Measurements from ENCODE around the gene ZFR. TPM values are rescaled to one million over a fixed set of nuclear protein-coding genes. Genes with fewer than 3 reads are reported as not detected.
A peak's percentile ranks its signal among the peaks of the same experiment; 100 is the strongest.
"Not testable (repeated sequence)": the region's sequence is repeated elsewhere in the genome, so short reads cannot be mapped to it uniquely, and the experiment has no call there.

Gene ZFR
- total RNA-seq, 1 donor from 2014 or later, result 80.8 TPM

DNA sequence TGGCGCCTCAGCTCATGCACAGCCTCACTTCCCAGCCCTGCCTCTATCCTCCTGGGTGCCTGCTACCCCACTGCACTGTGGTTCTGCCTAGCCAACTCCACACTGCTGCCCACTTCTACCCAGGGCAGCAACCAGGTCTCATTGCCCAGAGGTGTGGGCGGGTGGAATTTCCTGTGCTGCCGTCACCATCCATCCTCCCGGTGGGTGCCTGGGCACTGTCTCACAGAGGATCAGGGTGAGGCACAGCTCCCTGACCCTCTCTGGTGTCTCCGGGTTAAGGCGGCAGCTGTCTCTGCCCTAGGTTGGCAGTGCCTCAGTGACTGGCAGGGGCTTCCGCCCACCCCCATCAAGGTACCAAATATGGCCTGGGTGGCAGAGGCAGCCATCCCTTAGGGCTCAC, 127.5 kb downstream of the ZFR start:
- DNase-seq (ENCODE audit: extremely low spot score in 2 of 2), result no peak
- no peak overlapping the region for H3K4me3 ChIP-seq
- TF ChIP-seq, protein P1, sequence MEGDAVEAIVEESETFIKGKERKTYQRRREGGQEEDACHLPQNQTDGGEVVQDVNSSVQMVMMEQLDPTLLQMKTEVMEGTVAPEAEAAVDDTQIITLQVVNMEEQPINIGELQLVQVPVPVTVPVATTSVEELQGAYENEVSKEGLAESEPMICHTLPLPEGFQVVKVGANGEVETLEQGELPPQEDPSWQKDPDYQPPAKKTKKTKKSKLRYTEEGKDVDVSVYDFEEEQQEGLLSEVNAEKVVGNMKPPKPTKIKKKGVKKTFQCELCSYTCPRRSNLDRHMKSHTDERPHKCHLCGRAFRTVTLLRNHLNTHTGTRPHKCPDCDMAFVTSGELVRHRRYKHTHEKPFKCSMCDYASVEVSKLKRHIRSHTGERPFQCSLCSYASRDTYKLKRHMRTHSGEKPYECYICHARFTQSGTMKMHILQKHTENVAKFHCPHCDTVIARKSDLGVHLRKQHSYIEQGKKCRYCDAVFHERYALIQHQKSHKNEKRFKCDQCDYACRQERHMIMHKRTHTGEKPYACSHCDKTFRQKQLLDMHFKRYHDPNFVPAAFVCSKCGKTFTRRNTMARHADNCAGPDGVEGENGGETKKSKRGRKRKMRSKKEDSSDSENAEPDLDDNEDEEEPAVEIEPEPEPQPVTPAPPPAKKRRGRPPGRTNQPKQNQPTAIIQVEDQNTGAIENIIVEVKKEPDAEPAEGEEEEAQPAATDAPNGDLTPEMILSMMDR (IDR thresholded peaks at IDR 0.05), result no peak
- no peaks in the 10 kb centered on the region for H3K9me3 ChIP-seq
- intact Hi-C loops (cut with DNase I), result no loop called here
- H3K36me3 ChIP-seq, result no peaks in the 10 kb centered on the region
- peaks cover 5% of the 10 kb centered on the region for H3K4me1 ChIP-seq
- H3K27ac ChIP-seq, result no peak overlapping the region
- H3K27me3 ChIP-seq, result no peaks in the 10 kb centered on the region

DNA sequence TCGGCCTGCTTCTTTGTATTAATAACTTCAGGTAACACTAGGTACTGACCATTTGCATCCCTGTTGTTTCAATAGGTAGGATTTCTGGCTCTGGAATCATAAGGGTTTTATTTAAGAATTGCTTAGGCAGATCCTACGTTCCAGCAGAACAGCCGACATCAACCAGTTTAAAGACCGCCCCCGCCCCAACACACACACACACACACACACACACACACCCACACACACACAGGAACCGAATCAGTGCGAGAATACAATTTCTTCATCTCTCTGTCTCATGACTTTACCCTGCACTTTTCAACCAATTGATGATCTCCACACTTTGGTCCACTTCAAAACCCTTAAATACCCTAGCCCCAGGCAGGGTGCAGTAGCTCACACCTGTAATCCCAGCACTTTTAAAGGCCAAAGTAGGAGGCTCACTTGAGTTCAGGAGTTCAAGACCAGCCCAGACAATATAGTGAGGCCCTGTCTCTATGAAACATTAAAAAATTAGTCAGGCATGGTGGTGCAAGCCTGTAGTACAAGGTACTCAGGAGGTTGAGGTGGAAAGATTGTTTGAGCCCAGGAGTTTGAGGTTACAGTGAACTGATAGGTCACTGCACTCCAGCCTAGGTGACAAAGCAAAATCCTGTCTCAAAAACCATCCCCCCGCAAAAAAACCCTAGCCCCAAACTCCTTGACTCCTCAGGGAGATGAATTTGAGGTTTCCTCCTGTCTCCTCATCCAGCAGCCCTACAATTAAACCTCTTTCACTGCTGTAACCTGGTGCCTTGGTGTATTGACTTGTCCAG, 129.1 kb downstream of the ZFR start:
- no peaks in the 10 kb centered on the region for H3K9me3 ChIP-seq
- no peaks in the 10 kb centered on the region for H3K36me3 ChIP-seq
- H3K4me3 ChIP-seq, result no peak overlapping the region
- DNase-seq (ENCODE audit: extremely low spot score in 2 of 2), result no peak
- intact Hi-C loops (cut with DNase I), result no loop called here
- no peak overlapping the region for H3K27ac ChIP-seq
- TF ChIP-seq POLR2AphosphoS5 (IDR thresholded peaks at IDR 0.05; ENCODE audit: insufficient read depth in 1 of 2, low read depth in 1 of 2), result no peak
- TF ChIP-seq, protein P1 (IDR thresholded peaks at IDR 0.05), result no peak
- no peak for TF ChIP-seq POLR2A (IDR thresholded peaks at IDR 0.05)
- peaks cover 20% of the 10 kb centered on the region for H3K4me1 ChIP-seq
- no peaks in the 10 kb centered on the region for H3K27me3 ChIP-seq

DNA sequence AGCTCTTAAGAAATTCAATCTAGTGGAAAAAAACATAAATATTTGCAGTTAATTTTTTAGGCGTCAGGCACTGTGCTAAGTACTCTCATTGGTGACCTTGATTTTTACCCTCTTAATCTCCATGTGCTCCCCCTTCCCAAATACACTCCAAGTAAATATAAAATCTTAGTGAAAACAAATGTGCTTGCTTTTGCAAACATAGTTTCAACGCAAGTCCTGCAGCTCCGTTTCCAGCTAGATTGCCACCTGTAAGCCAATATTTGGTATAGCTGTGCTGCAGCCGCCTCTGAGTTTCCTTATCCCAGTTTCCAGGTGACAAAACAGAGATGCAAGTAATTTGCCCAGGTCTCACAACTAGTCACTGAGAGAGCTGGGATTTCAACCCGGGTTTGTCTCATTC, 129.9 kb downstream of the ZFR start:
- Histone ChIP-seq H3K4me3 (no peak overlapping the region), H3K27ac (no peak overlapping the region)
- intact Hi-C loops (cut with DNase I), result no loop called here

DNA sequence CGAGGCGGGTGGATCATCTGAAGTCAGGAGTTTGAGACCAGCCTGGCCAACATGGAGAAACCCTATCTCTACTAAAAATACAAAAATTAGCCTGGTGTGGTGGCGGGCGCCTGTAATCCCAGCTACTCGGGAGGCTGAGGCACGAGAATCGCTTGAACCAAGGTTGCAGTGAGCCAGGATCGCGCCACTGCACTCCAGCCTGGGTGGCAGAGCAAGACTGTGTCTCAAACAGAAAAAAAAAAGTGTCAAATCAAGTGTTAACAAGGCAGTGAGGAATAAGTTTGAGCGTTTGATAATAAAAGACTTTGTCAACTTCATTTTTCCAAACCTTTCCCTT, 130.4 kb downstream of the ZFR start:
- H3K9me3 ChIP-seq; intact Hi-C loops (cut with DNase I); DNase-seq (ENCODE audit: extremely low spot score in 2 of 2); H3K27me3 ChIP-seq; H3K27ac ChIP-seq; H3K36me3 ChIP-seq; H3K4me3 ChIP-seq: not testable (repeated sequence)
- peaks cover 31% of the 10 kb centered on the region for H3K4me1 ChIP-seq

More for the DNA sequence above, 129.9 kb downstream of the ZFR start:
- TF ChIP-seq, protein P1 (IDR thresholded peaks at IDR 0.05), result no peak
- TF ChIP-seq POLR2AphosphoS5 (IDR thresholded peaks at IDR 0.05; ENCODE audit: insufficient read depth in 1 of 2, low read depth in 1 of 2) (no peak), POLR2A (IDR thresholded peaks at IDR 0.05) (no peak)
- H3K36me3 ChIP-seq, result no peaks in the 10 kb centered on the region
- no peaks in the 10 kb centered on the region for H3K9me3 ChIP-seq
- peaks cover 26% of the 10 kb centered on the region for H3K4me1 ChIP-seq
- H3K27me3 ChIP-seq, result no peaks in the 10 kb centered on the region
- no peak for DNase-seq (ENCODE audit: extremely low spot score in 2 of 2)

DNA sequence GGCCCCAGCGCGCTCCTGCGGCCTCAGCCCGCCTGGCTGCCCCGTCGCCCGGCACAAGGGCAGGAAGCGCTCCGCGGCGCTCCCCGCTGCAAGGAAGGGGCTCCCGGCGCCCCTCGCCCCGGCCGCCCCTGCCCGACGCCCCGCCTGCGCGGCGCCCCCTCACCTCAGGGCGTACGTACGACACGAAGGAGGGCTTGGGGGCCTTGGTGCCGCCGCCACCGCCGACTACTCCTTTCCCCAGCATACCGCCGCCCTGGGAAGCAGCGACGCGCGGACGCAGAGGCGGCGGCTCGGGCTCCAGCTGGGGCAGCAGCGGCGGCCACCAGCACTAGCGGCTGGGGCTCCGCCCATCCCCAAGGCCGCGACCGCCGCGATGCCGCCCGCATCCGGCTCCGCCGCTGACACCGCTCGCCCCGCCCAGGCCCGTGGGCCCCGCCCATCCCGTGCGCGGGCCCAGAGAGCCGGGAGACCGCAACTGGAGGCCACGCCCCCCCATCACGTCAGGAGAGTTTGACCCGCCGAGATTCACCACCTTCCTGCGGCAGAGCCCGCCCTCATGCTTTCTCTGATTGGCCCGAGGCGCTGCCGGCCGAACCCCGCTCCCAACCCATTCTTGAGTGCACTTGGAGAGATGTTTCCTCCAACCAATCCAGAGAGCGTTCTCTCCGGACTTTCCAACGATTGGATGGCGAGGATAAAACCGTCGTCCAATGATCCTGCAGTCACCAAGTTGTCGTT, 131.8 kb downstream of the ZFR start, which contains the start of gene MTMR12:
Gene MTMR12, minus strand, starts transcription at position 345 of the 738 bp plus-strand sequence. Its CDS starts 101 bp downstream, at position 244.
- DNase-seq (ENCODE audit: extremely low spot score in 2 of 2), result peak; percentile 99 to 100
- no peaks in the 10 kb centered on the region for H3K27me3 ChIP-seq
- H3K4me1 ChIP-seq, result peaks cover 45% of the 10 kb centered on the region
- peak within 1 kb of the TSS; percentile 89 to 98 for H3K4me3 ChIP-seq
- TF ChIP-seq, protein P1 (IDR thresholded peaks at IDR 0.05), result no peak
- TF ChIP-seq POLR2AphosphoS5 (IDR thresholded peaks at IDR 0.05; ENCODE audit: insufficient read depth in 1 of 2, low read depth in 1 of 2) (peak; percentile 75 to 90), POLR2A (IDR thresholded peaks at IDR 0.05) (peak in 1 of 2 donors; percentile 89)
- no peaks in the 10 kb centered on the region for H3K36me3 ChIP-seq
- no peaks in the 10 kb centered on the region for H3K9me3 ChIP-seq
- H3K27ac ChIP-seq, result peak within 1 kb of the TSS; percentile 95
- intact Hi-C loops (cut with DNase I), result no loop called here
